Measurements from ENCODE around the gene MTUS2. TPM values are rescaled to one million over a fixed set of nuclear protein-coding genes. Genes with fewer than 3 reads are reported as not detected.

The MTUS2 gene
- total RNA-seq, 1 donor from 2014 or later, result 0.53 TPM

DNA sequence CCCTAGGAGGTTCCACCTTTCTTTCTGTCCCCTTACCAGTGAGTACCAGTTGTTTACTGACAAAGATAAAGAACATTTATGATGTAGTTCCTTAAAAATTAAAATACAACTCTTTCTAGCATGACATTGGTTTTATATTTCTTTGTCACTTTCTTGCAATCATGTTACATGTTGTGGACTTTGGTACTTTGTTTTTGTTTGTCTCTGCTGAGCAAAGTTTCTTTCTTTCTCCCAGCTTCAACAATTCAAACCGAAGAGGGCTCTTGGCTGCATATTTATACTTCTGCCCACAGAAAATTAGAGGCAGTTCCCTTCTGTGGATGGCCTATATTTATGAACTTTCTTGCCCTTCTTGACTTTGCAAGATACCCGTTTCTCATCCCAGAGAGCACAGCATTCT is 201.2 kb downstream of the MTUS2 start:
- DNase-seq (ENCODE audit: low spot score) (no peak), ATAC-seq (peak; percentile 84)

DNA sequence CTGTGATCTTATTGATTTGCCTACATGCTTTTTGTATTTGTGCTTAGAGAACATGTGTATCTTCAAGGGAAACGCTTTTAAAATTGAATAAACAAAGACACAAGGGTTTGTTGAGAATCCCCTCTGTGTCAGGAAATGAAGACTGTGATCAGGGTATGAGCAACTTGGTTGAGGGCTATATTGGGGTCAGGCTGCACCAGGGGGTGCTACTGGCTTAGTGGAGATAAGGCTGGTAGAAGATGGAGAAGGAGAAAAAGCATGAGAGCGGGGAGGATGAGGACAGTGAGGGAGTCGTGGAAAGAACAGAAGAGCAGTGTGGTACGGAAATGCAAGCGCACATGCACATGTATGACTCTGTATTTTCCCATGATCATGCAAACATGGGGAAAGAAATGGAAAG is 201.6 kb downstream of the MTUS2 start:
- ATAC-seq, result peak; percentile 36
- DNase-seq (ENCODE audit: low spot score), result no peak

DNA sequence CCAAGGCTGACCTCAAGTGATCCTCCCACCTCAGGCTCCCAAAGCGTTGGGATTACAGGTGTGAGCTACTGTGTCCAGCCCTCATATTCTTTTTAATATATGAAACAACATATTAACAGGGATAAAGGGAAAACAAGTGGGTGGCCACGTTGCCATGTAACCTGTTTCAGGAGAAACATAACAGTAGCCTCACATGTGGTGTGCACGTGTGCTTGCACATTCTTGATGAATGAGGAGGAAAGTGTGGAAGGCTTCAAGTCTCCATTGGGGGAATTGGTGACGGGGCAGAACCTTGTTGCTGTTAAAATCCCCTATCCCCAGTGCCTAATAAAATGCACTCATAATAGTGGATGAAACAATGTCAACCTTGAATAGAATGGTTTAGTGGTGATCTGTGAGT is 202.3 kb downstream of the MTUS2 start:
- ATAC-seq (no peak), DNase-seq (ENCODE audit: low spot score) (no peak)

DNA sequence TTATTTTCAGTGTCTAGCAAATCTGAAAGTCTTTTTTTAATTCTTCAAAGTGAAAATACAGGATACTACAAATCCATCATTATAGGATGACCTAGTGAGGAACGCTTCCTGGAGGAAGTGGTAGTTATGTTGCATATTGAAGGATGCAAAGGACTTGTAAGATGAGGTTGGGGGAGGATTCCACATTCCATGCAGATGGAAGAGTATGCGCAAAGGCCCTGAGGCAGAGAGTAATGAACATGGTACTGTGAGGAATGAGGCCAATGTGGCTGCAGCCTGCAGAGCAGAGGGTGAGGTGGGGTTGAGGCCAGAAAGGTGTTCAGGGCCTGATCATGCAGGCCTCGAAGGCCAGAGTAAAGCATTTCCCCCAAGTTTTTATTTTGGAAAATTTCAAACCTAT is 202.8 kb downstream of the MTUS2 start:
- ATAC-seq, result no peak
- DNase-seq (ENCODE audit: low spot score), result no peak

DNA sequence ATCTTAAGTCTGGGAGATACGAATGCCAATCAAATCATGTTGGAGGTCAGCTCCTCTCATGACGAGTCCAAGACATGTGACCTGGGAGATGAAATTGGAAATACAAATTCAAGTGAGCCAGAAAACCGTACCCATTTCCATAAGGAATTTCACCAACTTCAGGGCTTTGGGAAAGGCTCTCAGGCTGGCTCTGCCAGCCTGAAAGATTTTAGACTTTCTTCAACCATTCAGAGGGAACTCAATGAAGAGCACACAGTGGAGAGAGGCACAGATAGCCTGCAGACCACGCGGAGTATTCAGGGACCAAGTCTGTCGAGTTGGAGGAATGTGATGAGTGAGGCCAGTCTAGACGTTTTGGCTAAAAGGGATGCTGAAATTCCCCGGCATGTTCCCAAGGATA is 204.6 kb downstream of the MTUS2 start:
- ATAC-seq, result no peak
- DNase-seq (ENCODE audit: low spot score), result no peak

DNA sequence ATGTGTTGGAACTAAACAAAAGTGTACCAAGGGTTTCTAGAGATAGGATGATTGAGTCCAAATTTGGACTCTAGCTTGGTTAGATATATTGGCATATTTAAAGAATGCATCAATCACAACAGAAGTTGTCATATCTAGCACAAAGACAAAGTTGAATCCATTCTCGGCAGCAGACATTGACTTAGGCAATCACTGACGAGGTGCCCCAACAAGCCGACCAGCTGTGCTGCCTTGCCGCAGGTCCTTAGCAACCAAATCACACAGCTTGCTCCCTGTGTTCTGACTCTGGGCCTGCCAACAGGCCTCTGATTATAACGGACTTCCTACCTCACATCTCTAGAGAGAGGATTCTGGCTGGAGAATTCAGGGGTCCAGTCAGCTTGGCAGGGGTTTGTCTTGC is 208.7 kb downstream of the MTUS2 start:
- DNase-seq (ENCODE audit: low spot score), result no peak
- no peak for ATAC-seq

DNA sequence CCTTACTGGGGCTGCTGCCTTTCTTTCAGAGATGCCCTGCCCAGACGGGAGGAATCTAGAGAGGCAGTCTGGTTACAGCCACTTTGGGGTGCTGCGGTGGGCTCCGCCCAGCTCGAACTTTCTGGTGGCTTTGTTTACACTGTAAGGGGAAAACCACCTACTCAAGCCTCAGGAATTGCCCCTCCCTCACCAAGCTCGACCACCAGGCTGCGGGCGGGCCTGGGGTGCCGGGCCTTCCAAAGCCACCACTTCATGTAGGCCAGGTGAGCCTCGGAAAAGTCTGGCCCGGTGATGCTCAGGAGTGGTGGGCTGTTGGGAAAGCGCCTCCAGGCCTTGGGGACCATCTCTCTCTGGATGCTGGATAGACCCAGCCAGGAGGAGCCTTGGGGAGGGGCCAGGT is 218.6 kb downstream of the MTUS2 start:
- ATAC-seq (no peak), DNase-seq (ENCODE audit: low spot score) (no peak)

DNA sequence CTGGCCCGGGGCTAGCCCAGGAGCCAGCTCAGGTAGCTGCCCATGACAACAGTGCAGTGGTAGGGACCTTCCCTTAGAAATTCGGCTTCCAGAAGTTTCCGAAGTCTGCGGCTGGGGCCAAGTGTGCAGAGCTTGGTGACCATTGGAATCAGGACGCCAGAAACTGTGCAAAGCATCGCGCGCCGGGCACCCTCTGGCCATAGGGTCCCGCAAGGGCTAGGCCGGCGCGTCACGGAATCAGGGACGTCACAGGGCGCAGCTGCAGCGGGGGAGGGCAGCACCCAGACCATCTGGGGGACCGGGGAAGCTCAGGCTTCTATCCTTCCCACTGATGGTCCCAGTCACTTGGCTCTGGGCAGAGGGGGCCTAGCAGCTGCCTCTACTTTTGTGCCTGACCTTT is 219.1 kb downstream of the MTUS2 start:
- DNase-seq (ENCODE audit: low spot score) (no peak), ATAC-seq (no peak)

DNA sequence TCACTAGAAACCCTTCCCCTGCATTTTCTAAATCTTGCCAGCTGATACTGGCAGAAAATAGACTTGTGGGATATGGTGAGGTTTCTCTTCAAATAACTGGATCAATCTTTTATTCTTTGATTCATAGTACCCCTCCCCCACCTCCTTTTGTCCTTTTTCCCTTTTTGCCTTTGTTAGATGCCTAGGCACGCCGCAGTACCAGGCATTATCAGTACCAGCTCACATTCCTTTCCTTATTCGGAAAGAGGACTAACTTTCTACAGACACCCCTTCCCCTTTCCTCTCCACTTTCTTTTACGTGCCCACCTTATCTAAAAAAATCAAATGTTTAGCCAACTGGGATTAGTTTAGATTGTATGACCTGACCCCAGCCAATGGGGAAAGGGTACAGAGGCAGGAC is 226.4 kb downstream of the MTUS2 start:
- DNase-seq (ENCODE audit: low spot score), result no peak
- no peak for ATAC-seq

DNA sequence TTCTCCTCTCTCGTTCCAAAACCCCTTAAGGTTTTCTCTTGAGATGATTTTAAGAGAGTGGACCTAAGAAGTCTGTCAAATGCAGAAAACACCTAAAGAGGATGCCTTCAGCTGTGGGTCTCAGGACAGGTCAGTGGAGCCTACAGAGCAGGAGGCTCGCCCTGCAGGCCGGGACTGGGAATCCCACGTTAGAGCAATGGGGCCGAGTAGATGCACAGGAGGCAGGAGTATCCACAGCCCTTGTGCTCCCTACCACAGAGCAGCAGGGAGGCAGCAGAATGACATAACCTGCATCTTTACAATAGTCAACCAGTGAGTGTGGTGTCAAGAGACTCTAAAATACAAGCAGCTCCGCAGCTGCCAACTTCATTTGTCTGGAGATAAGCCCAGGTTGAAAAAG is 229.4 kb downstream of the MTUS2 start:
- ATAC-seq, result no peak
- no peak for DNase-seq (ENCODE audit: low spot score)

DNA sequence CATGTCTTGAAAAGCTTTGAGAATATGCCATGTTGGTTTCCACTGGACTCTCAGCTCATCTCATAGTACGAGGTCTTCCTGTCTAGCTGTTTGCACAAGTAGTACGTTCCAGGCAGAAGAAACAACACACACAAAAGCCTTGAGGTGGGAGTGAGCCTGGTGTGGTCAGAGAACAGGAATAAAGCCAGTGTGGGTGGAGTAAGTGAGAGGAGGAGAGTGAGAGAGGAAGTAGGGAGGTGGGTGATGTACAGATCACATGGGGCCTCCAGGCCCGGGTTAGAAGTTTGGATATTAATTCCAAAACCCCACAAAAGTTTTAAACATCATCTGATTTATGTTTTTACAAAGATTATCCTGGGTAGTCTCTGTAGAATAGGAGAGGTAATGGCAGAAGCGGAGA is 230.6 kb downstream of the MTUS2 start:
- no peak for ATAC-seq
- DNase-seq (ENCODE audit: low spot score), result no peak

DNA sequence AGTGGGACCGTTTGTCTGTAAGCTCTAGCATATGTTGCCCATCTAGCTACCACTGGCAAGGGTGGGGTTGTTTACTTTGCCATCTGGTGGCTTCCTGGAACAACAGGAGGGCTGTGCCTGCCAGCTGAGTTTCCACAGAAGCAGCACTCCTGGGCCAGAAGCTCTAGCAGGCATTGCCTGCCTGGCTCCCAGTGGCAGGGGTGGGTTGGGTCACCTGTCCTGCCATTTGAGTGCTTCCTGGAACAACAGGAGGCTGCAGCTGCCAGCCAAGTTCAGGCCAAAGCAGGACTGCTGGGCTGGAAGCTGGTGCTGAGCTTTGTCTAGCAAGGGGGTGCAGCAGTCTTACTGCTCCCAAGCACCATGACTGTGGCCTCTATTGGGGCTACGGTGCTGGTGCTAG is 239.7 kb downstream of the MTUS2 start:
- DNase-seq (ENCODE audit: low spot score), result no peak
- ATAC-seq, result no peak

DNA sequence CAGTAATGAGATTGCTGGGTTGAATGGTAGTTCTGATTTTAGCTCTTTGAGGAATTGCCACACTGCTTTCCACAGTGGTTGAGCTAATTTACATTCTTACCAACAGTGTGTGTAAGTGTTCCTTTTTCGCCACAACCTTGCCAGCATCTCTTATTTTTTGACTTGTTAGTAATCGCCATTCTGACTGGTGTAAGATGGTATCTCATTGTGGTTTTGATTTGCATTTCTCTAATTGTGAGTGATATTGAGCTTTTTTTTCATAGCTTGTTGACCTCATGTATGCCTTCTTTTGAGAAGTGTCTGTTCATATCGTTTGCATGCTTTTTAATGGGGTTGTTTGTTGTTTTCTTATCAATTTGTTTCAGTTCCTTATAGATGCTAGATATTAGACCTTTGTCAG is 245.0 kb downstream of the MTUS2 start:
- DNase-seq (ENCODE audit: low spot score), result no peak
- no peak for ATAC-seq

DNA sequence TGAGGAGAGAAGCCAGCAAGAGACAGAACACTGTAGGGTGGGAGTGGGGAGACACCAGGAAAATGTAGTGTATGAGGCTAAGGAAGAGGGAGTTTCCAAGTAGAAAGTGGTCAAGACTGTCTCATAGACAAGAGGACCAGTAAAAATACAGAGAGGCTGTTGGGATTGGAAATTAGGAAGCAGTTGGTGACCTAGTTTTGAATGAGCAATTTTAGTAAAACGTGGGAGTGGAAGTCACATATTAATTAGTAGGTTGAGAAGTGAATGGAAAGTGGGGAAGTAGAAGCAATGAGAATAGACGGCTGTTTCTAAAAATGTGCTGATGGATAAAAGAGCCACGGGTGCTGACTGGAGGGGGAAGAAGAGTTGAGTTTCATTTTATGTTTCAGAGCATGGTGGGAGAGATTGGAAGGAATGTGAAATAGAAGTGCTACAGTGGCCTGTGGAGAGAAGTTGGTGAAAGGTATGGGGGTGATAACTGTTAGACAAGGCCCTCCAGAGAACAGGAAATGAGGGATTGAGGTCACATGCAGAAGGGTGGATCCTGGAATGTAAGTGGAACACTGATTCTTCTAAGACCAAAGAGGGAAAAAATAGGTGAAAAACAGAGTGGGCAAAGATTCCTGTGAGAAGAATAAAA is 247.3 kb downstream of the MTUS2 start:
- ATAC-seq, result no peak

DNA sequence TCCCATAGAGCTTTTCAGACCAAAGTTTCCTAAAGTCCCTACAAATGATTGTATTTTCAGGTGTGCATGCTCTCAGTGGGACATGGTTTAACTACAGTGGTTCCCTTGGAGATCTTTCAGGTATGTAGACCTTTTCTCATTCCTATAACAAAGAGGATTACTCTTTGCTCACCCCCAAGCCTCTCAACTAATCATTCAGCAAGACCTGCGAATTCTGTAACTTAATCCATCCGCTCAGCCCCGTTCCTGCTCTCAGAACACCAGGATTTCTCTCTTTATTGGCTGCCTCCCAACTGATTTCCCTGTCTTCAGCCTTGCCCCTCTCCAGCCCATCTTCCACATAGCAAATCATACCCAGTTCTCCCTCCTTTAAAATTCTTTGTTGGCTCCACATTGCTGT is 253.6 kb downstream of the MTUS2 start:
- ATAC-seq (no peak), DNase-seq (ENCODE audit: low spot score) (no peak)

More for the DNA sequence above, 247.3 kb downstream of the MTUS2 start:
- DNase-seq (ENCODE audit: low spot score), result no peak

DNA sequence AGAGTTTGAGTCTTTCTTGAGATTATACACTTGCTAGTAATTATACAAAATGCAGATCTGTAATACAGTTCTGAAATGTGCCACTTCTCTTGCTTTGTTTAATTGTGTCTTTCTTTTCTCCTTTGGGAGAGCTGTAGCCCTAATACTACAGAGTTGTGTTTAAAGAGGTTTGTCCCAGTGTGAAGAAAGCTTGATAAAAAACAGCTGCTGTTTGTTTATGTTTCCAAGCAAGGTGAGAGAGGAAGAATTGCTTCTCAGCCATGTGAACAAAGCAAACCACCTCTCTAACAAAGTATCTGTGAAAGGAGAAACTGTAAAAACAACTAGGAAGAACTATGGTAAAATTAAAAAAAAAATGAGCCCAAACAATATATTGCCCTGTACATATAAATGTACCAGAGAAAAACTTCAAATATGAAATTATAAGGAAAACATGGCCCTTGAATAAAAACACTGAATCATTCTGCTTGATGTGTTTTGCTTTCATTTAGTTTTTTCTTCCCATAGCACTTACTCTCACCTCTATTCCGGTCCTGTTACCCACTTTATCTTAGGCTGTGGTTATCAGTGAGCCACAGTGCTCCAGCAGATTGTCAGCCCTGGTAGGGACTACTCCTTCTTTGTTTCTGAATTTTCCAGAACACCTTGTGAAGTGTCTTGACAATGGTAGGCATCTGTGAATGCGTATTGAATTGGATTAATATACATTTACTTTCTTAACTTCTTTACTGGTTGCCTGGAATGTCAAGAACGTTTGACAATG is 257.1 kb downstream of the MTUS2 start:
- ATAC-seq (no peak), DNase-seq (ENCODE audit: low spot score) (no peak)

DNA sequence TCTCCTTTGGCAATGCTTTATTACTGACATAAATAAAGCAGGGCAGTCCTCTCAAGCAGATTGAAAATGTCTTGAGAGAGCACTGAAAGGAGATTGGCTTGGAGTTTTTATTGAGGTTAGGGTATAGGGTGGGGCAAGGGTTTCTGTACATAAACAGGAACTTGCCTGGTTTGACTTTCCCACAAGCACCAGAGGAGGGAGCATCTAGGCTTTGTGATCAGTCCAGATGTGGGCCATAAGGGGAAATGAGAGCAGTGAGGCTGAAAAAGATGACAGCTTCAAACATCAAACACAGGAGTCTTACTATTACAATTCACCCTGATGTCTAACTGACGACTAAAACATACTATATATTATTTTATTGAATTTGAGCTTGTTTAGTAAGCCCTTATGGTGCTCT is 260.9 kb downstream of the MTUS2 start:
- ATAC-seq (peak; percentile 84), DNase-seq (ENCODE audit: low spot score) (no peak)

DNA sequence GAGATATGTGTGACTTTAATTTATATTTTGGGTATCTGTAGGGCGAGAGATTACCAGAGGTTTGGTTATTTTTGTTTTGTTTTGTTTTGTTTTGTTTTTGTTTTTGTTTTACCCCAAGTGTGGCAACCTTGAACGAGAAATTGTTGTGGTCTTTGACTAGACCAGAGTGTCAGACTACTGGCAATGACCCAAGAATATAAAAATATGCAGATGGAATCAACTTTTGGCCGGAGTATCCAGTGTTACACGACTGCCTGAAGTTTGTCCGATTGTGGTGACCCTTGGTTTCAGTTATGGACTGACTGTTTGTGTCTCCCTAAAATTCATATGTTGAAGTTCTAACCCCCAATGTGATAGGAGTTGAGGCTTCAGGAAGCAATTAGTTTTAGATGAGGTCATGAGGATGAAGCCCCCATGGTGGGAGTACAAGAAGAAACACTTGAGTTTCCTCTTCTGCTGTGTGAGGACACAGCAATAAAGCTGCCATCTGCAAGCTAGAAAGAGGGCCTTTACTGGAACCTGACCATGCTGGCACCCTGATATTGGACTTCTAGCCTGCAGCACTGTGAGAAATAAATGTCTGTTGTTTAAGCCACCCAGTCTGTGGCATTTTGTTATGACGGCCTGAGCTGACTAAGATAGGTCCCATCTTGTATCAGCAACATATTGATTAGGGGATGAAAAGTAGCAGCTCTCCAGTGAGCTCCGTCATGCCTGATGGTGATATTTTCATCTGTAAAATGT is 261.7 kb downstream of the MTUS2 start:
- DNase-seq (ENCODE audit: low spot score), result no peak
- ATAC-seq, result no peak

DNA sequence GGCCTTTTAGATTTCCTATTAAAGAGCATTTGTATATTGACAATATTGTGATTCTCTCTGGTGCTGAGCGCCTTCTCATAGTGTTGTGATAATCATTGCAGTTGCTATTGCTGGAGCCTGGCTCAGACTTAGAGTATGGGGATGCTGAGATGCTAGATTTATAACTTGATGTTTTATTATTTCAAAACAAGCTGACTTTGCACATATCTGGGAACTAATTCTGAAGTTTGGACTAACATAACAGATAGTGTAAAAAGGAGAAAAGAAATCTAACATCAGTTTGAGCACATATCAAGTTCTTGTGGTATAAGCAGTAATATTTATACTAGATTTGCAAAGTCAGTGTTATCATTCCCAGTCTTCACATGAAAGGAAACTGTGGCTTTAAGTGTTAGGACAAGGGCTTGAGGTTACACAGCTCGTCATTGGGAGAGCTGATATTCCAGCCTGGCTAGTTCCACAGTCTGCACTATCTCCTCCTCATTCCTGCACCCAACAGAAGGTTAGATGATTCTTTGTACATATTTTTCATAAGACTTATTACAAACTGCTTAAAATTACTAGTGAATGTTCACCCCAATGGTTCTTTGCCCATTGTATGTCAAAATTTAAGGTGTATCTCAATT is 279.8 kb downstream of the MTUS2 start:
- no peak for ATAC-seq

DNA sequence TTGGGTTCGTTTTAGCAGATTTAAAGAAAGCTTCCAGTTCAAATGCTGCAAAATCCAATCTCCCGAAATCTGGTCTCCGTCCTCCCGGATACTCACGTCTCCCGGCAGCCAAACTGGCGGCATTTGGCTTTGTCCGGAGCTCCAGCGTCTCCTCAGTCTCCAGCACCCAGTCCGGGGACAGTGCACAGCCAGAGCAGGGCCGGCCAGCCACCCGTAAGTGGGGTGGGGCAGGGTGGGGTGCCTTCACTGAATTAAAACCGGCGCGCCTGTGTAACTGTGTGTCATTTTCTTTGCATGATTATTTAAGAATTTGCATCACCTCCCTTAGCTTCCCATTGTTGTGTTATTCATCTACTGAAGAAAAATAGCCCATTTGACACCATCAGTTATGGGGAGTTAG is 280.6 kb downstream of the MTUS2 start:
- DNase-seq (ENCODE audit: low spot score) (no peak), ATAC-seq (no peak)

More for the DNA sequence above, 279.8 kb downstream of the MTUS2 start:
- no peak for DNase-seq (ENCODE audit: low spot score)

DNA sequence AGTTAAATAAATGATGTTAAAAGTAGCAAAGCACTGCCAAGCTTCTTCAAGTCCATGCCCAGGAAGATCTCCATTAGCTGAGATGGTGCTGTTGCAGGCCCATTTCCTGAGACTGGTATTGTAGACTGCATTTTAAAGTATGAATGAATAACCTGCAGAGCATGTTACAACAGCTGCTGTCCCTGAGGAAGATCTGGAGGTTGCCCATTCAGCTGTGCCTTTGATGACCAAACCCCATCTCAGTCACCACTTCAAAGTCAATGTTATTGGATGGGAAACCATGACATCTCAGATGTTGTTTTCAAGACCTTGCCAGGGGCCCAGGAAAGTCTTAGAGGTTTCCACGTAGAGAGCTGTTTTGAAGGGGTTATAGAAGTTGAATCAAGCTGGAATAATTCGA is 281.3 kb downstream of the MTUS2 start:
- no peak for DNase-seq (ENCODE audit: low spot score)
- no peak for ATAC-seq

DNA sequence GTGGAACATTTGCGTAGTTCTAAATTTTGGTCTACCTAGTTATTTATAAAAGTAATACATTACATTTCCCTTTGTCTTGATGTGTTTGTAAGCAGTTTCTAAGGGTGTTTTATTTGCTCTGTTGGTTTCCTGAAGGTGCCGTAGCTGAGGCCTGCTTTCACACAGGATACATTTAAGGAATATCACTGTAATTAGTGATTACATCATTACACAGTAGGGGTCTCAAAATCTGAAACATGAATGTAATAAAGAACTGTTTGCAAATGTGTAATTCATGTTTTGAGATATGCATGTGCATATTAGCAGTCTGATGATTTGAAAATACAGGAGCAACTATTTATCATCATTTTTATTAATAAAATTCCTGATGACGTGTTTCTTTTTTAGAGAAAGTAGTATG is 281.8 kb downstream of the MTUS2 start:
- no peak for ATAC-seq
- DNase-seq (ENCODE audit: low spot score), result no peak
